HG03469 (cell line): ENCODE results near the gene PTMA.
"Not testable (repeated sequence)": the region's sequence is repeated elsewhere in the genome, so short reads cannot be mapped to it uniquely, and the experiment has no call there.

Source experiments
- ATAC-seq: cut with Tn5 transposase; IDR thresholded peaks from one replicate; pipeline ENCODE4 v1.9.1; 2021; ENCODE audit warnings: mild to moderate bottlenecking, moderate library complexity, moderate number of reproducible peaks; ENCODE audit not compliant: unreplicated experiment

Gene PTMA

GRCh38 chr2:231749016-231749415 is 40.7 kb downstream of the PTMA start:
- not testable (repeated sequence) for ATAC-seq

- ATAC-seq: no peak
Measured at GRCh38 chr2:231751042-231751815, 42.9 kb downstream of the PTMA start.

GRCh38 chr2:231752061-231752460 is 43.7 kb downstream of the PTMA start:
- no peak for ATAC-seq

GRCh38 chr2:231761735-231762134 is 53.4 kb downstream of the PTMA start:
- ATAC-seq: no peak
